ENCODE measurements around the gene CHD8.

CHD8 gene

GRCh38 chr14:21455912-21456667, at the start of gene CHD8:
Gene CHD8 (minus strand): TSS chr14:21456123. CDS start chr14:21431643, 24,480 bp downstream.
- Histone ChIP-seq H3K4me1 (ENCODE audit: control insufficient read depth in 1 of 2, insufficient read depth in 1 of 2, low read depth in 1 of 2, low read length in 1 of 2) (peaks cover 15 to 22% of the 10 kb centered on the region in 2 experiments), H3K27ac (peak within 1 kb of the TSS; percentile 91), H3K4me3 (ENCODE audit: low read depth in 1 of 2, low read length in 1 of 2) (peak within 1 kb of the TSS; percentile 89 to 91), H3K9me3 (no peaks in the 10 kb centered on the region), H3K36me3 (peaks cover 12% of the 10 kb centered on the region), H3K27me3 (no peaks in the 10 kb centered on the region)
- TF ChIP-seq, protein P1, sequence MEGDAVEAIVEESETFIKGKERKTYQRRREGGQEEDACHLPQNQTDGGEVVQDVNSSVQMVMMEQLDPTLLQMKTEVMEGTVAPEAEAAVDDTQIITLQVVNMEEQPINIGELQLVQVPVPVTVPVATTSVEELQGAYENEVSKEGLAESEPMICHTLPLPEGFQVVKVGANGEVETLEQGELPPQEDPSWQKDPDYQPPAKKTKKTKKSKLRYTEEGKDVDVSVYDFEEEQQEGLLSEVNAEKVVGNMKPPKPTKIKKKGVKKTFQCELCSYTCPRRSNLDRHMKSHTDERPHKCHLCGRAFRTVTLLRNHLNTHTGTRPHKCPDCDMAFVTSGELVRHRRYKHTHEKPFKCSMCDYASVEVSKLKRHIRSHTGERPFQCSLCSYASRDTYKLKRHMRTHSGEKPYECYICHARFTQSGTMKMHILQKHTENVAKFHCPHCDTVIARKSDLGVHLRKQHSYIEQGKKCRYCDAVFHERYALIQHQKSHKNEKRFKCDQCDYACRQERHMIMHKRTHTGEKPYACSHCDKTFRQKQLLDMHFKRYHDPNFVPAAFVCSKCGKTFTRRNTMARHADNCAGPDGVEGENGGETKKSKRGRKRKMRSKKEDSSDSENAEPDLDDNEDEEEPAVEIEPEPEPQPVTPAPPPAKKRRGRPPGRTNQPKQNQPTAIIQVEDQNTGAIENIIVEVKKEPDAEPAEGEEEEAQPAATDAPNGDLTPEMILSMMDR (IDR thresholded peaks at IDR 0.05) = peak; percentile 83

GRCh38 chr14:21505012-21505553, 49.2 kb upstream of the CHD8 start:
- Histone ChIP-seq H3K9me3 (no peaks in the 10 kb centered on the region), H3K36me3 (peaks cover 46% of the 10 kb centered on the region), H3K27ac (no peak overlapping the region), H3K4me3 (ENCODE audit: low read depth in 1 of 2, low read length in 1 of 2) (no peak overlapping the region), H3K4me1 (ENCODE audit: control insufficient read depth in 1 of 2, insufficient read depth in 1 of 2, low read depth in 1 of 2, low read length in 1 of 2) (peaks cover 7 to 9% of the 10 kb centered on the region in 2 experiments), H3K27me3 (no peaks in the 10 kb centered on the region)
- TF ChIP-seq, protein P1 (IDR thresholded peaks at IDR 0.05) = no peak

- TF ChIP-seq, protein P1 (IDR thresholded peaks at IDR 0.05) = no peak
- Histone ChIP-seq H3K27me3 (no peaks in the 10 kb centered on the region), H3K36me3 (peaks cover 63% of the 10 kb centered on the region), H3K27ac (no peak overlapping the region), H3K4me3 (ENCODE audit: low read depth in 1 of 2, low read length in 1 of 2) (no peak overlapping the region), H3K9me3 (no peaks in the 10 kb centered on the region), H3K4me1 (ENCODE audit: control insufficient read depth in 1 of 2, insufficient read depth in 1 of 2, low read depth in 1 of 2, low read length in 1 of 2) (no peaks in the 10 kb centered on the region)
These were observed 47.5 kb upstream of the CHD8 start for GRCh38 chr14:21503376-21503775.

DNA sequence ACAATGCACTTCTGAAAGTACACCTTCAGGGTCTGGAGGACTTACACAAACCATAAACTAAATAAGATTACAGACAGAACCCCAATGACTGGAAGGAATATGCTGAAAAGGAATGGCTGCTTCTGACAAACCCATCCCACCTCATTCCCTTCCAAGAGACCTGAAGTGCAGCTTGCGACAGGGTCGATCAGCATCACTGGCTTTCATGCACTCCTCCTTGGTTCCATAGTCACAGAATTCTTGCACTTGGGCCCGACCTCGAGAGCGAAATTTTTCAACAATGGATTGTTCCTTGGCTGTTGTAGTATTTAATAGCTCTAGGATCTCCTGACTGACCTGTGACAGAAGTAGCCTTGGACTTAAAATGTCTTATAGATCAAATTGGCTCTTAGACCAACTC, 45.6 kb upstream of the CHD8 start:
- H3K36me3 ChIP-seq = peaks cover 71% of the 10 kb centered on the region
- no peak overlapping the region for H3K4me3 ChIP-seq (ENCODE audit: low read depth in 1 of 2, low read length in 1 of 2)

DNA sequence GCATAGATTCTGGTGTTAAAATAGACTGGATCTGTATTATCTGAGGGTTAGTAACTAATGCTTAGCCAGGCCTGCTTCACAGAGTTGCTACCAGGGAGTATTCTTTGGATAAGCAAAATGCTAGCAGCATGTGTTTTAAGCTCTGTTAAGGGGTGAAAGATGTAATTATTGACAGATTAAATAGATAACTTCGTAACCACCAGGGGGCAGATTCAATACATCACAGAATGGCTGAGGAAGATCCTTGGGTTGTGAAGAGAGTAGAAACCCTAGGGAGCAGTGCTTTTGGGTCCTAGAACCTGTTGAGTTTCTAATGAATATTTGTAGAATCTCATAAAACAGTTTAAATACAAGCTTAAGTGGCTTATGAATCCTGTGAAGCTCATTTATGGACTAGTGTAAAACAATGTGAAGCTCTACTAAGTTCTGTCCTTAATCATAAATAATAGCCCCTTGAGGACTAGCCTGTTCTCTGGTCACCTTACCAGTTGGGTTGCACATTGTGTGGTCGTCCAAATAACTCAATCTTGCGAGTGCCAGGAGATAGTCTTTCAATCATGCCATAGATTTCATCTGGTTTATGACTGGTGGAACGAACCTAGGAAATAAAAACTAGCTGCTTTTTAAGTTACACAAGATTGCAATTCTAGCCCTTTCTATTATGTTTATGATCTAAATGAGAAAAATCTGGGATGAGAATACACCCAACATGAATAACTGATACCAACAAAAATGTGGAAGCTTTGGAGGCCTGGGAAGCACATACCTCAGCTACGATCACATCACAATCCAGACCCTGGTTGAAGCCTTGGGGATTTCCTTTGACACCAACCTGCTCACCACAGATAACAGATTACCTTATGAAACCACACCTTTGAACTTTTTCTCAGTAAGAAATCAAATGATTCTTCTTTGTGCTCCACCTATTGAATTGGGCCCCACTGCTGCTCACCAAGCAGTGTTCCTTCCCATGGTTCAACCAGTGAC, 42.9 kb upstream of the CHD8 start:
- H3K9me3 ChIP-seq = no peaks in the 10 kb centered on the region
- TF ChIP-seq, protein P1 (IDR thresholded peaks at IDR 0.05) = no peak
- no peak overlapping the region for H3K27ac ChIP-seq
- no peaks in the 10 kb centered on the region for H3K27me3 ChIP-seq
- peaks cover 98% of the 10 kb centered on the region for H3K36me3 ChIP-seq
- H3K4me1 ChIP-seq (ENCODE audit: control insufficient read depth in 1 of 2, insufficient read depth in 1 of 2, low read depth in 1 of 2, low read length in 1 of 2) = peaks cover 6 to 7% of the 10 kb centered on the region in 2 experiments
- H3K4me3 ChIP-seq (ENCODE audit: low read depth in 1 of 2, low read length in 1 of 2) = no peak overlapping the region

More for the DNA sequence above, 45.6 kb upstream of the CHD8 start:
- Histone ChIP-seq H3K9me3 (no peaks in the 10 kb centered on the region), H3K27ac (no peak overlapping the region), H3K4me1 (ENCODE audit: control insufficient read depth in 1 of 2, insufficient read depth in 1 of 2, low read depth in 1 of 2, low read length in 1 of 2) (no peaks in the 10 kb centered on the region), H3K27me3 (no peaks in the 10 kb centered on the region)
- TF ChIP-seq, protein P1 (IDR thresholded peaks at IDR 0.05) = no peak

All from neutrophil (primary cell).